ENCODE data around the gene KIAA1143. TPM values are rescaled to one million over a fixed set of nuclear protein-coding genes. Genes with fewer than 3 reads are reported as not detected.
A peak's percentile ranks its signal among the peaks of the same experiment; 100 is the strongest.

The KIAA1143 gene
- total and polyA plus RNA-seq, 9 of the 15 experiments (the other 6 are each of a cell fraction or from before 2014, with no cell fraction given) = 25.6 to 72.0 (median 42.2) TPM

DNA sequence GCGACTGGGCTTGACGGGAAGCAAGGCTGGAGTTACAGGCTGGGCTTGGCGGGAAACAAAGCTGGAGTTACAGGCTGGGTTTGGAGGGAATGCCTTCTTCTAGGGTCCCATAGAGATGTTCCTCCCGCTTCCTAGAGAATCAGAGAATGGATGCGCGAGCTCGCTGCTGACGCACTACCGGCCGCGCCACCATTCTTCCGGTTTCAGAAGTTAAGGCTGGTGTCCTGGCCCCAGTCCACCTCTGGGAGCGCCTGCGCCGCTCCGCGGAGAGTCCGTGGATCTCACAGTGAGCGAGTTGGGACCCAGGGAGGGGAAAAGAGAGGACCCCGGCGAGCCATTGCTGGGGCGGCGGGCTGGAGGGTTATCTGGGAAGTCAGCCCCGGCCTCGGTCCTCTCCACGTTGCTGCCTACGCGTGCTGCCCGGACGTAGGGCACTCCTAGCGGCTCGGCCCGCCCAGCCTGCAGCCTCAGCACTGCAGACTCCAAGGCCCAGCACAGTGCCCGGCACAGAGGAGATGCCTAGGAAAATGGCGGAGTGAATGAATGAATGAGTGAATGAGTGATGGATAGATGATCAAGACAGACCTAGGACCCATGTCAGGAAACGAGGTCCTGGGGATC is 48.9 kb downstream of the KIAA1143 start, which contains the start of gene ZNF502 (continued):
- TF ChIP-seq FOXK2 (conservative IDR thresholded peaks at IDR 0.05 in 1 of 2, IDR thresholded peaks at IDR 0.05 in 1 of 2; ENCODE audit: low read depth in 2 of 2) (no peak), E2F1 (CRISPR knock-in tag; IDR thresholded peaks at IDR 0.05) (no peak), SNIP1 (IDR thresholded peaks at IDR 0.05; ENCODE audit: low read depth) (peak; percentile 80), CBX3 (IDR thresholded peaks at IDR 0.05; ENCODE audit: borderline replicate concordance in 1 of 2, low read length in 2 of 2) (peak in 1 of 2 experiments; percentile 83; a peak in 2 of 3 replicates), POLR3A (IDR thresholded peaks at IDR 0.05; ENCODE audit: borderline replicate concordance, extremely low read depth, insufficient read depth, insufficient read length) (no peak), XRCC3 (IDR thresholded peaks at IDR 0.05) (no peak), ZBTB8A (IDR thresholded peaks at IDR 0.05; ENCODE audit: partially characterized antibody) (no peak), GABPB1 (CRISPR knock-in tag; IDR thresholded peaks at IDR 0.05) (no peak), CXXC5 (CRISPR knock-in tag; IDR thresholded peaks at IDR 0.05) (peak; percentile 79), SP2 (IDR thresholded peaks at IDR 0.05; ENCODE audit: extremely low read depth, low read depth, low read length, poor library complexity, severe bottlenecking) (peak; percentile 73), TSC22D4 (tag; IDR thresholded peaks at IDR 0.05) (no peak), ZNF395 (CRISPR knock-in tag; IDR thresholded peaks at IDR 0.05) (no peak), RB1 (IDR thresholded peaks at IDR 0.05; ENCODE audit: low read depth) (no peak), YY1 (IDR thresholded peaks at IDR 0.05; ENCODE audit: borderline replicate concordance in 1 of 3, control insufficient read depth in 1 of 3, extremely low read depth in 1 of 3, insufficient read depth in 3 of 3, insufficient read length in 1 of 3, insufficient replicate concordance in 2 of 3, low read depth in 1 of 3, low read length in 2 of 3) (peak in 2 of 3 experiments; percentile 12 to 39), NCOA4 (IDR thresholded peaks at IDR 0.05; ENCODE audit: partially characterized antibody) (no peak), HNRNPUL1 (IDR thresholded peaks at IDR 0.05; ENCODE audit: low read length) (no peak), SIN3B (IDR thresholded peaks at IDR 0.05; ENCODE audit: low read depth) (0 out of 2 replicates have a peak, but pooled peaks have one; percentile 14), PHF8 (IDR thresholded peaks at IDR 0.05; ENCODE audit: borderline replicate concordance, low read length) (peak; percentile 38; the same call in 1 of the 2 replicates), SMAD4 (CRISPR knock-in tag; conservative IDR thresholded peaks at IDR 0.05) (no peak), ZNF134 (CRISPR knock-in tag; conservative IDR thresholded peaks at IDR 0.05) (no peak)
- TF ChIP-seq, protein P1, sequence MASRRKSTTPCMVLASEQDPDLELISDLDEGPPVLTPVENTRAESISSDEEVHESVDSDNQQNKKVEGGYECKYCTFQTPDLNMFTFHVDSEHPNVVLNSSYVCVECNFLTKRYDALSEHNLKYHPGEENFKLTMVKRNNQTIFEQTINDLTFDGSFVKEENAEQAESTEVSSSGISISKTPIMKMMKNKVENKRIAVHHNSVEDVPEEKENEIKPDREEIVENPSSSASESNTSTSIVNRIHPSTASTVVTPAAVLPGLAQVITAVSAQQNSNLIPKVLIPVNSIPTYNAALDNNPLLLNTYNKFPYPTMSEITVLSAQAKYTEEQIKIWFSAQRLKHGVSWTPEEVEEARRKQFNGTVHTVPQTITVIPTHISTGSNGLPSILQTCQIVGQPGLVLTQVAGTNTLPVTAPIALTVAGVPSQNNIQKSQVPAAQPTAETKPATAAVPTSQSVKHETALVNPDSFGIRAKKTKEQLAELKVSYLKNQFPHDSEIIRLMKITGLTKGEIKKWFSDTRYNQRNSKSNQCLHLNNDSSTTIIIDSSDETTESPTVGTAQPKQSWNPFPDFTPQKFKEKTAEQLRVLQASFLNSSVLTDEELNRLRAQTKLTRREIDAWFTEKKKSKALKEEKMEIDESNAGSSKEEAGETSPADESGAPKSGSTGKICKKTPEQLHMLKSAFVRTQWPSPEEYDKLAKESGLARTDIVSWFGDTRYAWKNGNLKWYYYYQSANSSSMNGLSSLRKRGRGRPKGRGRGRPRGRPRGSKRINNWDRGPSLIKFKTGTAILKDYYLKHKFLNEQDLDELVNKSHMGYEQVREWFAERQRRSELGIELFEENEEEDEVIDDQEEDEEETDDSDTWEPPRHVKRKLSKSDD (conservative IDR thresholded peaks at IDR 0.05; ENCODE audit: low read length) = no peak

Data from K562 (cell line).